Neural progenitor cell (in vitro differentiated cells): ENCODE data around the gene REXO5.

Source experiments
- CTCF ChIP-seq: fragments of 200-600 bp; sonication (generic); IDR thresholded peaks from 2 replicates; pipeline ENCODE4 v1.5.1; 2017; ENCODE audit warnings: antibody characterized with exemption, mild to moderate bottlenecking
- EZH2 ChIP-seq: fragments of 200-600 bp; sonication (generic); IDR thresholded peaks from 2 replicates; pipeline ENCODE4 v1.6.1; 2017; ENCODE audit warnings: antibody characterized with exemption, mild to moderate bottlenecking, moderate library complexity
- EZH2phosphoT487 ChIP-seq: fragments of 200-600 bp; sonication (generic); IDR thresholded peaks from 2 replicates; pipeline ENCODE4 v1.6.1; 2017; ENCODE audit warnings: antibody characterized with exemption

- TF ChIP-seq CTCF (no peak), EZH2phosphoT487 (no peak), EZH2 (no peak)
Observed at GRCh38 chr16:20850981-20851380, 44.7 kb downstream of the REXO5 start.
